Brain microvascular endothelial cell (primary cell): Measurements from ENCODE around the gene CLSTN1.

Experiments used
- DNase-seq: peaks from one replicate; pipeline ENCODE4 v3.0.0-alpha.2; 2020
- H3K27ac ChIP-seq: fragments of 250-450 bp; sonication (Bioruptor Pico); 2 replicates; pipeline ENCODE4 v1.5.1; 2020; ENCODE audit warnings: mild to moderate bottlenecking, moderate library complexity
- H3K27me3 ChIP-seq: fragments of 250-450 bp; sonication (Bioruptor Pico); replicated peaks from 2 replicates; pipeline ENCODE4 v1.5.1; 2020; ENCODE audit warnings: mild to moderate bottlenecking
- H3K36me3 ChIP-seq: fragments of 250-450 bp; sonication (Bioruptor Pico); replicated peaks from 2 replicates; pipeline ENCODE4 v1.5.1; 2020; ENCODE audit warnings: mild to moderate bottlenecking
- H3K4me3 ChIP-seq: 2 replicates; pipeline ENCODE4 v1.5.1; 2011; ENCODE audit warnings: low read depth, mild to moderate bottlenecking, control low read depth, low read length, moderate library complexity
- in situ Hi-C: cut with HindIII; loops from 2 replicates; pipeline ENCODE4 v1.10.0; 2017; ENCODE audit warnings: low sequenced_read_pairs, low pct_ligation_motif_present
- TF ChIP-seq, protein P1 (sequence below): IDR thresholded peaks from 2 replicates; pipeline ENCODE4 v1.5.1; 2011; ENCODE audit warnings: low read depth, mild to moderate bottlenecking, moderate library complexity, low read length, control low read depth, inconsistent platforms; ENCODE audit errors: missing control alignments

CLSTN1 gene

DNA sequence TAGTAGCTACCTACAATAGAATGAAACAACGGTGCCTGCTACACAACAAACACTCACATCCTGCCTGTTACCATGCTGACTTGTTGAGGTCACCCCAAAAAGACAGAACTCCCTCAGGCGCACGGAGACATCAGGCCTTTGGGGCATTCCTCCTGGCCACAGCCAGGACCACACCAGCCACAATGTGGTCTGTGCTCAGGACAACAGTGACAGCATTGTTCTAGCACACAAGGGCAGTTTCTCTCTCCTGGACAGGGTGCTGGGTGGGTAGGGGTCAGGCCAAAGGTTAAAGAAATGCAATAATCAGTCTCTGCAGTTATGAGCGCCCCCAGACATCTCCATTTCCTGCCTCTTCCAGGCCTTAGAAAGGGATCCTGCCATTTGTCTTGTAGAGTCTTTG is 46.8 kb upstream of the CLSTN1 start:
- in situ Hi-C loops = no loop called here
- DNase-seq = no peak
- H3K27me3 ChIP-seq = no peaks in the 10 kb centered on the region
- H3K4me3 ChIP-seq = no peak overlapping the region
- no peaks in the 10 kb centered on the region for H3K36me3 ChIP-seq
- no peak overlapping the region for H3K27ac ChIP-seq
- TF ChIP-seq, protein P1, sequence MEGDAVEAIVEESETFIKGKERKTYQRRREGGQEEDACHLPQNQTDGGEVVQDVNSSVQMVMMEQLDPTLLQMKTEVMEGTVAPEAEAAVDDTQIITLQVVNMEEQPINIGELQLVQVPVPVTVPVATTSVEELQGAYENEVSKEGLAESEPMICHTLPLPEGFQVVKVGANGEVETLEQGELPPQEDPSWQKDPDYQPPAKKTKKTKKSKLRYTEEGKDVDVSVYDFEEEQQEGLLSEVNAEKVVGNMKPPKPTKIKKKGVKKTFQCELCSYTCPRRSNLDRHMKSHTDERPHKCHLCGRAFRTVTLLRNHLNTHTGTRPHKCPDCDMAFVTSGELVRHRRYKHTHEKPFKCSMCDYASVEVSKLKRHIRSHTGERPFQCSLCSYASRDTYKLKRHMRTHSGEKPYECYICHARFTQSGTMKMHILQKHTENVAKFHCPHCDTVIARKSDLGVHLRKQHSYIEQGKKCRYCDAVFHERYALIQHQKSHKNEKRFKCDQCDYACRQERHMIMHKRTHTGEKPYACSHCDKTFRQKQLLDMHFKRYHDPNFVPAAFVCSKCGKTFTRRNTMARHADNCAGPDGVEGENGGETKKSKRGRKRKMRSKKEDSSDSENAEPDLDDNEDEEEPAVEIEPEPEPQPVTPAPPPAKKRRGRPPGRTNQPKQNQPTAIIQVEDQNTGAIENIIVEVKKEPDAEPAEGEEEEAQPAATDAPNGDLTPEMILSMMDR = no peak

DNA sequence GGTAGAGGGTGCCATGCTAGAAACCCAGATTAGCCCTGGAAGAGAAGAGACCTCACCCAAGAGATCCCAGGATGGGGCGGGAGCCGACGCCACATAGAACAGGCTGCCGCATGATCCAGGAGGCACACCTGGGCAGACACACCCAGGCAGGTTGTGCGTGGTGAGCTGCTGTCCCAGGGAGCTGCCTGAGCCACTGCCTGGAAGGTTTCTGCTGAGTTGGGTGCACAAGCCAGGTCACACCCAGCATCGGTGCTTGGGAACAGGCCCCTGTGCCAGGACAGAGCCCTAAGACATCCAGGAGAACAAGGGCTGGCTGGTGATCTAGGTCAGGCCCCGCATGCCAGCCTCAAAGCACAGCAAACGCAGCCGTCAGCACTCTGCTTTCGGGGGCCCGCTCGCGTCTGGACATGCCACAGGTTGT is 46.1 kb upstream of the CLSTN1 start:
- in situ Hi-C loops = no loop called here
- TF ChIP-seq, protein P1 = no peak
- Histone ChIP-seq H3K4me3 (no peak overlapping the region), H3K36me3 (no peaks in the 10 kb centered on the region), H3K27me3 (no peaks in the 10 kb centered on the region), H3K27ac (no peak overlapping the region)
- no peak for DNase-seq

DNA sequence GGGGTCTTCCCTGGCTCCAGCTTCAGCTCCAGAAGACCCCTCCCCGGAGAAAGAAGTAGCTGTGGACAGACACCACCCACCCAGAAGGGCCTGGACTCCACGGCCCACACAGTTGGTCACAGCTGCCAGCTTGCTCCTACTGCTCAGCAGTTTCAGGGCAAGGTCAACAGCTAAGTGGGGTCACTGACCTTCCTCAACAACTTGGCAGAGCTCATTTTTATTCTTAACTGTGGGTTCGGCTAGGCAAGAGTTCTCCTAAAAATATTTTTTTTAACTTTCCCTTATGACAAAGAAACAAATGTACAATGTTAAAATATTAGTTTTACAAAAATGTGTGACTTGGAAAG is 44.5 kb upstream of the CLSTN1 start:
- in situ Hi-C loops = no loop called here
- H3K36me3 ChIP-seq = no peaks in the 10 kb centered on the region
- no peak overlapping the region for H3K27ac ChIP-seq
- no peak for DNase-seq
- TF ChIP-seq, protein P1 = no peak
- H3K27me3 ChIP-seq = no peaks in the 10 kb centered on the region
- no peak overlapping the region for H3K4me3 ChIP-seq

DNA sequence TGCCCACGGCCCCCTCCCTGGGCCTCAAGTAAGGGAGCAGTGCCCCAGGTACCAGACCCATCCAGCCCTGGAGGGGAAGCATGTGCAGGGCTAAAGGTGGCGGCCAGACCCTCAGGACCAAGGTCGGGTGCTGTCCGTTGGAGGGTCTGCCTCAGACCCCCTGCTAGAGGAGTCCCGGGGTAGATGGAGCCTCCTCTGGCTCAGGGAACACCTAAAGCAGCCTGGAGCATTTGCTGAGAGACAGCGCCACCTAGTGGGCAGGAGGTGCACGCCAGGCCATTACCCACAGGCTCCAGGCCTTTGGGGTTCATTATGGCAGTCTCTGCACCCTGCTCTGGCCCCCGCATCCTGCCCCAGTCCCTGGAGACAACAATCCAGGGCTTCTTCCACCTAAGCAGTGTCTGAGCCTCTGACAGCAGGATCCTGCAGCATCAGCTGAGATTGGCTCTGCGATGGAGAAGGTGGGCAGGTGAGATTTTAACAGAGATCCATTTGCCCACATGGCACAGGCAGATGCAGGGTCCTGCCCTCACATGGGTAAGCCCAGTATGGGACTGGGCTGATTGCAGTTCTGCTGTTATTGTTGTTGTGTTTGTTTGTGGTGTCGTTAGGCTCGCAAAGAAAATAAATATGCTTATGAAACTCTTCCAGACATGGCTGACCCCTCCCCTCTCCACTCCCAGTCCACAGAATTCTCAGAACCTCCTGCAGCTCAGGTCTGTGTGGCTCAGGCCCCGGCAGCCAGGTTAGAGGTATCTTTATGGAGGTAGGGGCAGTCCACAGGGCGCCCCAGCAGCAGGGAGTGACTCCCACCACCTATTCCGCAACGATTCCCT is 43.9 kb upstream of the CLSTN1 start:
- Histone ChIP-seq H3K27me3 (no peaks in the 10 kb centered on the region), H3K4me3 (no peak overlapping the region), H3K36me3 (no peaks in the 10 kb centered on the region), H3K27ac (no peak overlapping the region)
- TF ChIP-seq, protein P1 = peak; percentile 96
- DNase-seq = peak; percentile 68
- in situ Hi-C loops = no loop called here

DNA sequence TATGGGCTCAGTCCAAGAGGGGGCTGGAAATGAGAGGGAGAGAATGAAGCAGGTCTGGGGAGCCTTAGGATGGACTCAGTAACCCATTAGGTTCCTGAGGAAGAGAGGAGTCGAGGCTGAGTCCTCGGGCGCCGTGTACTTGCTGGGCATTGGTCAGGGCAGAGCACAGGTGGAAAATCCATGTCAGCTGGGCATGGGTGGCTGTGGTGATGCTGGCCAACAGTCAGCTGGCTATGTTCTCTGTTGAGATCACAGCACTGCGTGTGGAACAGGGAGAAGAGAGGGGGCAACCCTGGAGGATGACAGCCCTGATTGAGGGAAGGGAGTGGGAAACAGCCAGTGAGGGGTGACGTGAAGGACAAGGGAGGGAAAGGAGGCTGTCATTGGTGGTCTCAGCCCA is 43.1 kb upstream of the CLSTN1 start:
- Histone ChIP-seq H3K4me3 (no peak overlapping the region), H3K27ac (no peak overlapping the region), H3K36me3 (no peaks in the 10 kb centered on the region), H3K27me3 (no peaks in the 10 kb centered on the region)
- TF ChIP-seq, protein P1 = no peak
- no peak for DNase-seq
- in situ Hi-C loops = no loop called here

DNA sequence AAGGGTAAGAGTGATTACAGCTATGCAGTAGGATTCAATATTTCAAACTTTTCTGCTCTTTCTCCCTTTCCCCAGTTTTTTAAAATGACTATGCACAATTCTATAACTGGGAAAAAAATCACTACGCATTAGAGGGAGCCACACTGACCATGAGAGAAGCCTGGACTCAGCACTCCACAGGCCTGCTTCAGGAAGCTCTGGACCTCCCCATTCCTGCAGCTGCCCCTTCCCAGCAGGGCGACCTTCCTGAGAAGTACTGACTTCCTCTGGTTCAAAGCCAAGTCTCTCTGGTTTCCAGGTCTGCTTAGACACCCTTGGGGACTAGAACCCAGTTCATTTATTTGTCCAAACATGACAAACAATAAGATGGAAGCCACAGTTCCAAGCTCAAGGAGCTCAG is 42.0 kb upstream of the CLSTN1 start:
- TF ChIP-seq, protein P1 = no peak
- DNase-seq = no peak
- H3K4me3 ChIP-seq = no peak overlapping the region
- H3K36me3 ChIP-seq = no peaks in the 10 kb centered on the region
- peak overlapping the region; percentile 71 for H3K27ac ChIP-seq
- in situ Hi-C loops = no loop called here
- no peaks in the 10 kb centered on the region for H3K27me3 ChIP-seq
